GM23338 (cell line): ENCODE results near the gene OVAAL.

Experiments used
- EZH2 ChIP-seq: fragments of 200-600 bp; sonication (generic); IDR thresholded peaks from one replicate; pipeline ENCODE4 v1.8.0; 2017; ENCODE audit warnings: antibody characterized with exemption, mild to moderate bottlenecking, low read depth; ENCODE audit not compliant: unreplicated experiment
- EZH2phosphoT487 ChIP-seq: fragments of 200-600 bp; sonication (generic); IDR thresholded peaks from one replicate; pipeline ENCODE4 v1.8.1; 2018; ENCODE audit warnings: antibody characterized with exemption; ENCODE audit not compliant: unreplicated experiment
- POLR2AphosphoS5 ChIP-seq: IDR thresholded peaks from 2 replicates; pipeline ENCODE4 v1.6.1; 2016; ENCODE audit warnings: antibody characterized with exemption, low read depth
- REST ChIP-seq: IDR thresholded peaks from one replicate; pipeline ENCODE4 v1.6.1; 2018; ENCODE audit warnings: antibody characterized with exemption; ENCODE audit not compliant: unreplicated experiment
- ZNF331 ChIP-seq: fragments of 250-450 bp; sonication (Bioruptor Pico); IDR thresholded peaks from 2 replicates; pipeline ENCODE4 v1.5.0; 2020; ENCODE audit warnings: low read depth, mild to moderate bottlenecking, moderate library complexity
- TF ChIP-seq, protein P1 (sequence below), 2 experiments: fragments of 200-600 bp in 1 of 2; sonication (generic) in 1 of 2; conservative IDR thresholded peaks; 2 replicates each; pipeline versions ENCODE4 v1.5.1 to v1.6.1; 2016 to 2017; ENCODE audit warnings: antibody characterized with exemption in 2 of 2, low read depth in 2 of 2, mild to moderate bottlenecking in 2 of 2, moderate library complexity in 1 of 2
- TF ChIP-seq, protein P2 (sequence below): IDR thresholded peaks from 2 replicates; pipeline ENCODE4 v1.6.1; 2016; ENCODE audit warnings: antibody characterized with exemption

- no peak for TF ChIP-seq EZH2
- TF ChIP-seq, protein P1, sequence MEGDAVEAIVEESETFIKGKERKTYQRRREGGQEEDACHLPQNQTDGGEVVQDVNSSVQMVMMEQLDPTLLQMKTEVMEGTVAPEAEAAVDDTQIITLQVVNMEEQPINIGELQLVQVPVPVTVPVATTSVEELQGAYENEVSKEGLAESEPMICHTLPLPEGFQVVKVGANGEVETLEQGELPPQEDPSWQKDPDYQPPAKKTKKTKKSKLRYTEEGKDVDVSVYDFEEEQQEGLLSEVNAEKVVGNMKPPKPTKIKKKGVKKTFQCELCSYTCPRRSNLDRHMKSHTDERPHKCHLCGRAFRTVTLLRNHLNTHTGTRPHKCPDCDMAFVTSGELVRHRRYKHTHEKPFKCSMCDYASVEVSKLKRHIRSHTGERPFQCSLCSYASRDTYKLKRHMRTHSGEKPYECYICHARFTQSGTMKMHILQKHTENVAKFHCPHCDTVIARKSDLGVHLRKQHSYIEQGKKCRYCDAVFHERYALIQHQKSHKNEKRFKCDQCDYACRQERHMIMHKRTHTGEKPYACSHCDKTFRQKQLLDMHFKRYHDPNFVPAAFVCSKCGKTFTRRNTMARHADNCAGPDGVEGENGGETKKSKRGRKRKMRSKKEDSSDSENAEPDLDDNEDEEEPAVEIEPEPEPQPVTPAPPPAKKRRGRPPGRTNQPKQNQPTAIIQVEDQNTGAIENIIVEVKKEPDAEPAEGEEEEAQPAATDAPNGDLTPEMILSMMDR (conservative IDR thresholded peaks at IDR 0.05; ENCODE audit: low read depth in 2 of 2): no peak
- no peak for TF ChIP-seq REST
- no peak for TF ChIP-seq ZNF331 (CRISPR knock-in tag)
- TF ChIP-seq POLR2AphosphoS5: no peak
- TF ChIP-seq EZH2phosphoT487: no peak
- TF ChIP-seq, protein P2, sequence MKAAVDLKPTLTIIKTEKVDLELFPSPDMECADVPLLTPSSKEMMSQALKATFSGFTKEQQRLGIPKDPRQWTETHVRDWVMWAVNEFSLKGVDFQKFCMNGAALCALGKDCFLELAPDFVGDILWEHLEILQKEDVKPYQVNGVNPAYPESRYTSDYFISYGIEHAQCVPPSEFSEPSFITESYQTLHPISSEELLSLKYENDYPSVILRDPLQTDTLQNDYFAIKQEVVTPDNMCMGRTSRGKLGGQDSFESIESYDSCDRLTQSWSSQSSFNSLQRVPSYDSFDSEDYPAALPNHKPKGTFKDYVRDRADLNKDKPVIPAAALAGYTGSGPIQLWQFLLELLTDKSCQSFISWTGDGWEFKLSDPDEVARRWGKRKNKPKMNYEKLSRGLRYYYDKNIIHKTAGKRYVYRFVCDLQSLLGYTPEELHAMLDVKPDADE: no peak
Measured at GRCh38 chr1:180577361-180577760, 18.6 kb downstream of the OVAAL start.
